Calu3 (cell line): Measurements from ENCODE around the gene FAM186B. TPM values are rescaled to one million over a fixed set of nuclear protein-coding genes. Genes with fewer than 3 reads are reported as not detected.

ENCODE experiments used
- BruUV-seq: library from RNA; stranded (reverse); fragments of 400-500 nt; replicated peaks from 2 replicates; lab custom pipeline; 2021; lab: Mats Ljungman, UMichigan
- CTCF ChIA-PET: fragments of 300-600 bp; sonication (Branson Sonifier 250); formaldehyde crosslinking; loops from one replicate; lab custom pipeline; 2022; ENCODE audit warnings: antibody characterized with exemption; lab: Charles Lee
- DNase-seq: peaks from one replicate; pipeline ENCODE4 v3.0.0; 2022
- H3K27ac Mint-ChIP-seq: one replicate; pipeline ENCODE4 v1.8.0; 2022; ENCODE audit warnings: mixed read lengths; ENCODE audit not compliant: unreplicated experiment
- H3K27me3 Mint-ChIP-seq: one replicate; pipeline ENCODE4 v1.8.0; 2022; ENCODE audit warnings: mixed read lengths; ENCODE audit not compliant: unreplicated experiment
- H3K36me3 Mint-ChIP-seq: one replicate; pipeline ENCODE4 v1.8.0; 2022; ENCODE audit warnings: mild to moderate bottlenecking, moderate library complexity, mixed read lengths; ENCODE audit not compliant: insufficient read depth, unreplicated experiment
- H3K4me1 Mint-ChIP-seq: one replicate; pipeline ENCODE4 v1.8.0; 2022; ENCODE audit warnings: mild to moderate bottlenecking, low read depth, mixed read lengths; ENCODE audit not compliant: unreplicated experiment
- H3K4me3 Mint-ChIP-seq: one replicate; pipeline ENCODE4 v1.8.0; 2022; ENCODE audit warnings: mild to moderate bottlenecking, low read depth, moderate library complexity, mixed read lengths; ENCODE audit not compliant: unreplicated experiment
- H3K9me3 Mint-ChIP-seq: one replicate; pipeline ENCODE4 v1.8.0; 2022; ENCODE audit warnings: low read depth, mixed read lengths; ENCODE audit not compliant: unreplicated experiment
- intact Hi-C: fragments of 100-400 bp; cut with micrococcal nuclease; formaldehyde crosslinking; loops from one replicate; pipeline ENCODE4 v1.10.0; 2022; ENCODE audit not compliant: unreplicated experiment
- total RNA-seq: library from RNA; stranded (reverse); gene quantifications from 2 replicates; pipeline ENCODE4 v1.2.3, GENCODE V29; 2022
- TF ChIP-seq, protein P1 (sequence below): fragments of 200-600 bp; IDR thresholded peaks from one replicate; pipeline ENCODE4 v1.8.0; 2022; ENCODE audit warnings: antibody characterized with exemption; ENCODE audit not compliant: unreplicated experiment

The FAM186B gene
- total RNA-seq, 1 experiment from 2014 or later = 0.47 TPM

DNA sequence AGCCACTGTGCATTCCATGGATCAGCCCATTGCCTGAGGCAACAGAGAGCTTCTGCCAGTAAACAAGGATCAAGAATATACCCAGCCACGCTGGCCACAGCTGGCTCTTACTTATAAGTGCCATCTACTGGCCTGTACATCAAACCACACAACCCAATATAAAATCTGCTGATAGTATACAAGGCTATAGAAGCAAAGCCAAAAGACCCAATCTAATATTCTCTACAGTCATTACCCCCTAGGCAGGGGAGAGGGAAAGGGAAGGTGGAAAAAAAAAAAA is 4.4 kb upstream of the FAM186B start:
- DNase-seq = no peak
- intact Hi-C loops = no loop called here
- Mint-ChIP-seq H3K4me3 (no peak overlapping the region), H3K9me3 (no peaks in the 10 kb centered on the region), H3K27ac (no peak overlapping the region), H3K36me3 (no peaks in the 10 kb centered on the region), H3K4me1 (no peaks in the 10 kb centered on the region), H3K27me3 (no peaks in the 10 kb centered on the region)
- CTCF ChIA-PET = interaction anchor here (1.0 kb wide), 1 partner anchor 251 kb away, joined by 3 read pairs; no protein-coding TSS in a partner anchor
- BruUV-seq = no TSS peak
- TF ChIP-seq, protein P1, sequence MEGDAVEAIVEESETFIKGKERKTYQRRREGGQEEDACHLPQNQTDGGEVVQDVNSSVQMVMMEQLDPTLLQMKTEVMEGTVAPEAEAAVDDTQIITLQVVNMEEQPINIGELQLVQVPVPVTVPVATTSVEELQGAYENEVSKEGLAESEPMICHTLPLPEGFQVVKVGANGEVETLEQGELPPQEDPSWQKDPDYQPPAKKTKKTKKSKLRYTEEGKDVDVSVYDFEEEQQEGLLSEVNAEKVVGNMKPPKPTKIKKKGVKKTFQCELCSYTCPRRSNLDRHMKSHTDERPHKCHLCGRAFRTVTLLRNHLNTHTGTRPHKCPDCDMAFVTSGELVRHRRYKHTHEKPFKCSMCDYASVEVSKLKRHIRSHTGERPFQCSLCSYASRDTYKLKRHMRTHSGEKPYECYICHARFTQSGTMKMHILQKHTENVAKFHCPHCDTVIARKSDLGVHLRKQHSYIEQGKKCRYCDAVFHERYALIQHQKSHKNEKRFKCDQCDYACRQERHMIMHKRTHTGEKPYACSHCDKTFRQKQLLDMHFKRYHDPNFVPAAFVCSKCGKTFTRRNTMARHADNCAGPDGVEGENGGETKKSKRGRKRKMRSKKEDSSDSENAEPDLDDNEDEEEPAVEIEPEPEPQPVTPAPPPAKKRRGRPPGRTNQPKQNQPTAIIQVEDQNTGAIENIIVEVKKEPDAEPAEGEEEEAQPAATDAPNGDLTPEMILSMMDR = no peak

DNA sequence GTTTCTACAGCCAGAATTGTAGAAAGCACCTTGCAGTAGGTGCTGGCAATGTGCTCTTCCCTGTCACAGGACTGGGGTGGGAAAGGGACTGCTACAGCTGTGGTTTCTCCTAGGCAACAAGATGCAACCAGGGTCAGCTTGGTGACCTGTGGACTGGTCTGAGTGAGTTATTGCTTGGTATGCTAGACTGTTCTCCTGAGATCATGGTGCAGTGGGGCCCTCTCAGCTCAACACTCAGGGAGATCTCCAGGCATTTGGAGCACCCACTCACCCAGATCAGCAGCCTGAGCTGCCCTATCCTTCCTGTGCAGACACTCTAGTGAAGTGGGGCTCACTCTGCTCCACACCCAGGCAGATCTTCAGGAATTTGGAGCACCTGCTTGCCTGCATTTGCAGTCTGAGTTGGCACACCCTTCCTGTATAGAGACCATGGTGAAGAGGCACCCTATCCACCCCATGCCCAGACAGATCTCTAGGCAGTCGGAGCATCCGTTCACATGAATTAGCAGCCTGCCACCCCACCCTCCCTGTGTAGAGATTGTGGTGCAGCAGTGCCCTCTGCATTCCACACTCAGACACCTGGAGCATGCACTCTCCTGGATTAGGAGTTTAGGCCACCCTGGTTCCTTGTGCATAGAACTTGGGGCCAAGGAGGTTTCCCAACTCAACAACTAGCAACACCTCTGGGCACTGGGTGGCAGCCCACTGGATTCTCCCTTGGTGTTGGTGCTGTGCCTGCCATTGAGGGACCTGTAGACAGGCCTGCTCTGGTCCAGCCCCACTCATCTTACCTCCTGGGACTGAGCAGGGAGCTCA is 3.8 kb upstream of the FAM186B start:
- DNase-seq = no peak
- CTCF ChIA-PET = interaction anchor here (1.0 kb wide), 1 partner anchor 251 kb away, joined by 3 read pairs; no protein-coding TSS in a partner anchor
- H3K4me3 Mint-ChIP-seq = no peak overlapping the region

DNA sequence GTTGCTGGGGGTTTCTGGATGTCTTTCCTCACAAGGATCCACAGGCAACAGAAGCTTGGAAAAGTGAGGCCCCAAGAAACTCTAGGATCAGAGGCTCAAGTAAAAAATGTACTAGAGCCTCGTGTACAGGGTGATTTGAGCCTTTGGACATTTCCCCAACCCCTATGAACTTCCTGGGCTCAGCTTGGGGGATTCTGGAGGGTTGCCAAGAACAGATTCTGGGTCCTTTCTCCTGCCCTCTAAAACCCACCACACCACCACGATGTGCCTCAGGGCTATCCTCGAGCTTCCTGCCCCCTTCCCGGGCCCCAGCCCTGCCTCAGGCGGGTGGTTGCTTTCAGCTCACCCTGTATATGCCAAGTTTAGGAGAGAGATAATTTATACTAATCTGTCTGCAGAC is 583 bp downstream of the FAM186B start:
- Mint-ChIP-seq H3K36me3 (peaks cover 4% of the 10 kb centered on the region), H3K4me1 (no peaks in the 10 kb centered on the region), H3K27ac (no peak overlapping the region), H3K27me3 (no peaks in the 10 kb centered on the region), H3K9me3 (no peaks in the 10 kb centered on the region), H3K4me3 (no peak overlapping the region)
- CTCF ChIA-PET = interaction anchor here (0.7 kb wide), 1 partner anchor 152 kb away, joined by 7 read pairs; no protein-coding TSS in a partner anchor
- TF ChIP-seq, protein P1 = no peak
- intact Hi-C loops = no loop called here
- BruUV-seq = no TSS peak
- DNase-seq = no peak

More for the DNA sequence above, 3.8 kb upstream of the FAM186B start:
- Mint-ChIP-seq H3K4me1 (no peaks in the 10 kb centered on the region), H3K27ac (no peak overlapping the region), H3K36me3 (no peaks in the 10 kb centered on the region), H3K27me3 (no peaks in the 10 kb centered on the region), H3K9me3 (no peaks in the 10 kb centered on the region)
- intact Hi-C loops = no loop called here
- TF ChIP-seq, protein P1 = no peak
- no TSS peak for BruUV-seq

DNA sequence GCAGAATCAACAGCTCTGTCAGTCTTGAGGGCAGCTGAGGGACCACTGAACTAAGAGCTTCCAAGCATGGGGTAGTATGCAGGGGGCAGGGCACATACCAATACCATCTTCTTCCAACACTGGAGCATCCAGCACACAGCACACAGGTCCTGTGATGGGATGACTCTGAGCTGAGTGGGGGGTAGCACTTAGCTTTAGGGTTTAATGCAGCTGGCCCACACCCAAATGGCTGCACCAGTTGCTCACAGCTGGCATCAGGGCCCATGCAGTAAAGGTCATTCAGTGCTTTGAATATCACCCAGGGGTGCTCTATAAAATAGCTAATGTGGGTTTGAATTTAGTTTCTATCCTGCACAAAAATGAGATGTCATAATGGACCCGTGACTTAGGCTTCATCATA is 1.7 kb downstream of the FAM186B start:
- intact Hi-C loops = no loop called here
- Mint-ChIP-seq H3K4me3 (no peak overlapping the region), H3K36me3 (peaks cover 5% of the 10 kb centered on the region), H3K27ac (no peak overlapping the region), H3K4me1 (no peaks in the 10 kb centered on the region), H3K27me3 (no peaks in the 10 kb centered on the region), H3K9me3 (no peaks in the 10 kb centered on the region)
- DNase-seq = no peak
- TF ChIP-seq, protein P1 = no peak
- CTCF ChIA-PET = no interaction called here
- no TSS peak for BruUV-seq
